Esophagus muscularis mucosa (tissue), 4 donors: ENCODE data around the gene WIPF3. TPM values are rescaled to one million over a fixed set of nuclear protein-coding genes. Genes with fewer than 3 reads are reported as not detected.
"Not testable (repeated sequence)": the region's sequence is repeated elsewhere in the genome, so short reads cannot be mapped to it uniquely, and the experiment has no call there.

ENCODE experiments used
- DNase-seq: peaks from one replicate; pipeline ENCODE4 v3.0.0-alpha.2; 2017; ENCODE audit errors: extremely low spot score
- H3K27ac ChIP-seq, 4 donors: fragments of 200-600 bp; sonication (generic); replicated peaks in 1 of 4; 1 replicate in 3 of 4; 2 replicates in 1 of 4; pipeline ENCODE4 v1.5.1; 2016 to 2019; ENCODE audit warnings: mild to moderate bottlenecking in 1 of 4
- H3K27me3 ChIP-seq, 4 donors: fragments of 200-600 bp; sonication (generic); one replicate each; pipeline versions ENCODE4 v1.5.1 to v1.6.0; 2016 to 2019
- H3K36me3 ChIP-seq, 4 donors: fragments of 200-600 bp; sonication (generic); one replicate each; pipeline ENCODE4 v1.5.1; 2016 to 2019
- H3K4me1 ChIP-seq, 4 donors: fragments of 200-600 bp; sonication (generic); one replicate each; pipeline ENCODE4 v1.5.1; 2016 to 2019
- H3K4me3 ChIP-seq, 4 donors: fragments of 200-600 bp; sonication (generic); 1 replicate in 2 of 4; 2 replicates in 2 of 4; pipeline ENCODE4 v1.5.1; 2016 to 2019; ENCODE audit warnings: mild to moderate bottlenecking in 4 of 4, moderate library complexity in 1 of 4
- H3K9me3 ChIP-seq, 4 donors: fragments of 200-600 bp; sonication (generic); 1 replicate in 3 of 4; 2 replicates in 1 of 4; pipeline ENCODE4 v1.5.1; 2016 to 2019
- CTCF ChIP-seq, 3 experiments: fragments of 200-600 bp in 2 of 3; fragments of 450-650 bp in 1 of 3; sonication (generic) in 2 of 3; IDR thresholded peaks; one replicate each; pipeline ENCODE4 v1.5.1; 2017 to 2019; ENCODE audit warnings: antibody characterized with exemption in 3 of 3, mild to moderate bottlenecking in 2 of 3, moderate library complexity in 1 of 3
- EP300 ChIP-seq: sonication (generic); formaldehyde crosslinking; IDR thresholded peaks from one replicate; pipeline ENCODE4 v1.6.1; 2017; ENCODE audit warnings: antibody characterized with exemption
- POLR2A ChIP-seq: fragments of 450-650 bp; IDR thresholded peaks from one replicate; pipeline ENCODE4 v1.6.1; 2017; ENCODE audit warnings: antibody characterized with exemption, moderate library complexity, mild to moderate bottlenecking, low read depth
- POLR2AphosphoS5 ChIP-seq, 2 donors: sonication (generic); formaldehyde crosslinking; IDR thresholded peaks; one replicate each; pipeline ENCODE4 v1.6.1; 2017; ENCODE audit warnings: antibody characterized with exemption in 2 of 2
- WGBS: methylation state at CpG from one replicate; pipeline ENCODE4 v1.1.5; 2018; 5-methylcytosine and 5-hydroxymethylcytosine counted together
- intact Hi-C: fragments of 100-400 bp; cut with DNase I; formaldehyde crosslinking; loops from one replicate; pipeline ENCODE4 v1.15.1; 2023
- total RNA-seq, 4 donors: library from RNA; depleted of rRNA; stranded (reverse); fragments of >200 nt; gene quantifications; one replicate each; pipeline versions ENCODE4 v1.1.0 to v1.2.1, GENCODE V29; 2016

The WIPF3 gene
- total RNA-seq, 4 donors from 2014 or later, result 3.3 to 10.4 (median 6.2) TPM

- TF ChIP-seq CTCF (IDR thresholded peaks at IDR 0.05) (no peak), POLR2A (no peak), EP300 (no peak), POLR2AphosphoS5 (IDR thresholded peaks at IDR 0.05) (no peak)
- WGBS, result 89% methylated on average over 4 of the region's 4 CpGs
Observed at GRCh38 chr7:29890251-29890650, 83.9 kb downstream of the WIPF3 start.

GRCh38 chr7:29890786-29891185 lies 84.5 kb downstream of the WIPF3 start:
- H3K4me1 ChIP-seq, H3K27me3 ChIP-seq, H3K9me3 ChIP-seq, DNase-seq, intact Hi-C loops, H3K4me3 ChIP-seq, H3K27ac ChIP-seq, H3K36me3 ChIP-seq: not testable (repeated sequence)
- 90% methylated on average over 2 of the region's 14 CpGs for WGBS

More at GRCh38 chr7:29890251-29890650, 83.9 kb downstream of the WIPF3 start:
- no peak for DNase-seq
- no peak overlapping the region for H3K27ac ChIP-seq
- no peaks in the 10 kb centered on the region for H3K36me3 ChIP-seq
- intact Hi-C loops, result no loop called here
- H3K27me3 ChIP-seq, result no peaks in the 10 kb centered on the region
- H3K9me3 ChIP-seq, result no peaks in the 10 kb centered on the region
- peaks cover 0 to 9% (median 7%) of the 10 kb centered on the region in 4 donors for H3K4me1 ChIP-seq
- H3K4me3 ChIP-seq, result no peak overlapping the region

- intact Hi-C loops, result no loop called here
- no peak for TF ChIP-seq POLR2AphosphoS5 (IDR thresholded peaks at IDR 0.05)
- TF ChIP-seq POLR2A, result no peak
- TF ChIP-seq CTCF (IDR thresholded peaks at IDR 0.05), result no peak
- TF ChIP-seq EP300, result no peak
- peaks cover 0 to 9% (median 7%) of the 10 kb centered on the region in 4 donors for H3K4me1 ChIP-seq
- no peak overlapping the region for H3K4me3 ChIP-seq
- 92% methylated on average over 4 of the region's 4 CpGs for WGBS
- no peaks in the 10 kb centered on the region for H3K36me3 ChIP-seq
- DNase-seq, result no peak
- no peak overlapping the region for H3K27ac ChIP-seq
- no peaks in the 10 kb centered on the region for H3K9me3 ChIP-seq
- no peaks in the 10 kb centered on the region for H3K27me3 ChIP-seq
Observed at GRCh38 chr7:29891766-29892165, 85.5 kb downstream of the WIPF3 start.

GRCh38 chr7:29892231-29892630 lies 85.9 kb downstream of the WIPF3 start:
- intact Hi-C loops, result no loop called here
- Histone ChIP-seq H3K36me3 (no peaks in the 10 kb centered on the region), H3K9me3 (no peaks in the 10 kb centered on the region), H3K27me3 (no peaks in the 10 kb centered on the region), H3K27ac (no peak overlapping the region), H3K4me3 (no peak overlapping the region), H3K4me1 (peaks cover 0 to 9% (median 7%) of the 10 kb centered on the region in 4 donors)
- TF ChIP-seq POLR2AphosphoS5 (IDR thresholded peaks at IDR 0.05) (no peak), CTCF (IDR thresholded peaks at IDR 0.05) (no peak), EP300 (no peak), POLR2A (no peak)
- 97% methylated on average over 5 of the region's 5 CpGs for WGBS
- peak; percentile 75 for DNase-seq

GRCh38 chr7:29893351-29893965 lies 87.2 kb downstream of the WIPF3 start:
- no peaks in the 10 kb centered on the region for H3K36me3 ChIP-seq
- intact Hi-C loops, result no loop called here
- TF ChIP-seq POLR2AphosphoS5 (IDR thresholded peaks at IDR 0.05), result no peak
- TF ChIP-seq CTCF (IDR thresholded peaks at IDR 0.05), result no peak
- no peak for TF ChIP-seq EP300
- TF ChIP-seq POLR2A, result no peak
- no peak for DNase-seq
- H3K27me3 ChIP-seq, result no peaks in the 10 kb centered on the region
- H3K9me3 ChIP-seq, result no peaks in the 10 kb centered on the region
- peaks cover 0 to 9% (median 7%) of the 10 kb centered on the region in 4 donors for H3K4me1 ChIP-seq
- no peak overlapping the region for H3K27ac ChIP-seq
- 90% methylated on average over 6 of the region's 6 CpGs for WGBS
- no peak overlapping the region for H3K4me3 ChIP-seq
